ENCODE measurements around the gene PITHD1. TPM values are rescaled to one million over a fixed set of nuclear protein-coding genes. Genes with fewer than 3 reads are reported as not detected.
A peak's percentile ranks its signal among the peaks of the same experiment; 100 is the strongest.
"Not testable (repeated sequence)": the region's sequence is repeated elsewhere in the genome, so short reads cannot be mapped to it uniquely, and the experiment has no call there.

PITHD1 gene
- total RNA-seq, 2 experiments from 2014 or later = 110 to 111 TPM

DNA sequence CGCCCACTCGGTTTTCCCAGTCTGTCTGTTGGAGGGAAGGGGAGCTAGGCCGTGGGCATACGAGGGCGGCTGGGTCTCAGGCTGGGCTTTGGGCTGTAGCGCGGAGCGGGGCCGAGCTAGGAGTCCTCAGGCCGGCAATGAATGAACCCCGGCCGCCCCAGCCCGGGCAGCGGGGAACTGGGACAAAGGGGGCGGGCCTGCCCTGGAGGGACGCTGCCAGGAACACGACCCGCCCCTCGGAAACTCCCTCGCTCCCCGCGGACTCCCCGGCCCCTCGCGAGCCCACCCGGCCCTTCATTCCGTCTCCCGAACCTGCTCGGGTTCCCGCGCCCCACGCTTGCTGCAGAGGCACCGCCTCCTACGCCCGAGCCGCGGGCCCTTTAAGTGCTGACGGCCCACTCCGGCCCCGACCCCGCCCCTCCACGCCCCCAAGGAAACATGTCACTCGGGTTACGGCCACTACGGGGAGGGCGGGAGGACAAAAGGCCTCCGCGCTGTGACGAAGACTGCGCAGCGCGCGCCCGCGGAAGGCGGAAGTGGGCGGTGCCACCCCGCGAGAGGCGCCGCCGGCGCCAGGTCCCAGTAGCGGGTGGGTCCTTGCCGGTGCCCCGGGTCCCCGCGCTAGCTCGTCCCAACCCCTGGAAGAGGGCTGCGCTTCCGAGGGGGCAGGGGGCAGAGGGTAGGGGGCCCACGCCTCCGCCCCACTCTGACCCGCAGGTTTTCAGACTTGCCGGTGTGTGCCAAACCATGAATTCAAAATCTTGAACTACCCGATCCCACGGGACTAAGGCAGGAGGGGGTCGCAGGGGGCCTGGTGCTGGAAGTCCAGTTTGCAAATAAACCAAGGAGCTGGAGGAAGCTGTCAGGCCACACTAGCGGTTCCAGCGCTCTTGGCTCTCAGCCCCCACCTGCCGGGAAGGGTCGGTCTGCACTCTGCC lies 22.5 kb downstream of the PITHD1 start, which contains the start of gene GALE:
GALE (minus strand) TSS at position 355 of the 938 bp plus-strand sequence. CDS start 1,747 bp downstream, outside the sequence.
- Histone ChIP-seq H3K27me3 (ENCODE audit: control insufficient read depth in 1 of 2, insufficient read depth in 2 of 2, low read length in 2 of 2) (no peaks in the 10 kb centered on the region), H3K27ac (ENCODE audit: low read depth in 1 of 2, low read length in 2 of 2) (peak within 1 kb of the TSS; percentile 78 to 82), H3K36me3 (ENCODE audit: insufficient read depth, low read length) (peaks cover 17% of the 10 kb centered on the region), H3K9me3 (ENCODE audit: control insufficient read depth in 1 of 2, insufficient read depth in 1 of 2, low read length in 2 of 2) (no peaks in the 10 kb centered on the region), H3K4me3 (ENCODE audit: low read length) (peak within 1 kb of the TSS; percentile 81), H3K4me1 (ENCODE audit: insufficient read depth, low read length) (peaks cover 27% of the 10 kb centered on the region)
- Mint-ChIP-seq H3K27ac (peak within 1 kb of the TSS; percentile 92), H3K9me3 (no peaks in the 10 kb centered on the region), H3K4me3 (peak within 1 kb of the TSS; percentile 97), H3K4me1 (ENCODE audit: low read depth) (peaks cover 14% of the 10 kb centered on the region), H3K36me3 (ENCODE audit: low read depth) (peaks cover 23% of the 10 kb centered on the region), H3K27me3 (no peaks in the 10 kb centered on the region)
- TF ChIP-seq, protein P1, sequence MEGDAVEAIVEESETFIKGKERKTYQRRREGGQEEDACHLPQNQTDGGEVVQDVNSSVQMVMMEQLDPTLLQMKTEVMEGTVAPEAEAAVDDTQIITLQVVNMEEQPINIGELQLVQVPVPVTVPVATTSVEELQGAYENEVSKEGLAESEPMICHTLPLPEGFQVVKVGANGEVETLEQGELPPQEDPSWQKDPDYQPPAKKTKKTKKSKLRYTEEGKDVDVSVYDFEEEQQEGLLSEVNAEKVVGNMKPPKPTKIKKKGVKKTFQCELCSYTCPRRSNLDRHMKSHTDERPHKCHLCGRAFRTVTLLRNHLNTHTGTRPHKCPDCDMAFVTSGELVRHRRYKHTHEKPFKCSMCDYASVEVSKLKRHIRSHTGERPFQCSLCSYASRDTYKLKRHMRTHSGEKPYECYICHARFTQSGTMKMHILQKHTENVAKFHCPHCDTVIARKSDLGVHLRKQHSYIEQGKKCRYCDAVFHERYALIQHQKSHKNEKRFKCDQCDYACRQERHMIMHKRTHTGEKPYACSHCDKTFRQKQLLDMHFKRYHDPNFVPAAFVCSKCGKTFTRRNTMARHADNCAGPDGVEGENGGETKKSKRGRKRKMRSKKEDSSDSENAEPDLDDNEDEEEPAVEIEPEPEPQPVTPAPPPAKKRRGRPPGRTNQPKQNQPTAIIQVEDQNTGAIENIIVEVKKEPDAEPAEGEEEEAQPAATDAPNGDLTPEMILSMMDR (IDR thresholded peaks at IDR 0.05) = no peak
- DNase-seq (peak; percentile 94 to 99 (median 97)), ATAC-seq (ENCODE audit: poor library complexity) (peak; percentile 90)
- ChIA-PET CTCF (interaction anchor here (1.4 to 4.3 kb wide), 3 partner anchors 9 to 29 kb away, joined by 3 to 13 read pairs (median 12); no protein-coding TSS in a partner anchor), POLR2A (interaction anchor here (0.6 to 4.9 kb wide), 16 partner anchors 9 to 456 kb away, joined by 3 to 40 read pairs (median 4); partner anchors contain the start of genes ELOA, FUCA1, HMGCL and HNRNPR)
- intact Hi-C loops (cut with DNase I, micrococcal nuclease) = loop anchor here (1.0 to 10.0 kb wide), 6 partner anchors 9 to 436 kb away; partner anchors contain the start of genes ELOA (in 1 of the 2), LYPLA2 (in 1 of the 2), PITHD1 (in 1 of the 2) and PNRC2 (in 1 of the 2)

DNA sequence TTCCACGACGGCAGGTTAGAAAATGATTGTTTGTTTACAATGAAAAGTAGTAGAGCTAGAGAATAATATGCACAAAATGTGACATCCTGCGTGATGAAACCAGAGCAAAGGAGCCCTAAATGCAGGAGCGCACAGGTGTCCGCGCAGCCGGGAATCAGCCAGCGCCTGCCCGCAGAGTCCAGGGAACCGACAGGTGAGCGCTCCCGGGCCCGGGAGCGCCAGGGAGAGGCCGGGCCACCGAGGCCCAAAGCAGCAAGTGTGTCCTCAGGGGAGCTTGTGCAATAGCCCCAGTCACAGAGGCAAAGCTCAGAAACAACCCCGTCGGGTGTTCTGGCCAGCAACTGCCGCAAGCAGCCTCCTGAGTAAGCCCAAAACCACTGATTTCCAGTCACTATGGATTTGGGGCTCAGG lies 23.1 kb downstream of the PITHD1 start:
- Mint-ChIP-seq H3K27me3 (no peaks in the 10 kb centered on the region), H3K36me3 (ENCODE audit: low read depth) (peaks cover 23% of the 10 kb centered on the region), H3K4me1 (ENCODE audit: low read depth) (peaks cover 14% of the 10 kb centered on the region), H3K9me3 (no peaks in the 10 kb centered on the region), H3K4me3 (peak overlapping the region; percentile 97), H3K27ac (peak overlapping the region; percentile 92)
- Histone ChIP-seq H3K4me1 (ENCODE audit: insufficient read depth, low read length) (peaks cover 27% of the 10 kb centered on the region), H3K27me3 (ENCODE audit: control insufficient read depth in 1 of 2, insufficient read depth in 2 of 2, low read length in 2 of 2) (no peaks in the 10 kb centered on the region), H3K36me3 (ENCODE audit: insufficient read depth, low read length) (peaks cover 14% of the 10 kb centered on the region), H3K4me3 (ENCODE audit: low read length) (peak overlapping the region; percentile 81), H3K9me3 (ENCODE audit: control insufficient read depth in 1 of 2, insufficient read depth in 1 of 2, low read length in 2 of 2) (no peaks in the 10 kb centered on the region), H3K27ac (ENCODE audit: low read depth in 1 of 2, low read length in 2 of 2) (peak overlapping the region; percentile 78 to 82)
- ATAC-seq (ENCODE audit: poor library complexity) = no peak
- peak in 1 of 14 experiments; percentile 38 for DNase-seq
- intact Hi-C loops (cut with DNase I, micrococcal nuclease) = loop anchor here in 1 of 2 experiments (2.0 to 10.0 kb wide), 4 partner anchors 36 to 437 kb away; partner anchors contain the start of genes ELOA, PNRC2 and ZNF436
- POLR2A ChIA-PET = interaction anchor here (0.6 to 4.9 kb wide), 14 partner anchors 8 to 457 kb away, joined by 3 to 40 read pairs (median 4); partner anchors contain the start of genes ELOA, FUCA1, HMGCL and HNRNPR
- TF ChIP-seq, protein P1 (IDR thresholded peaks at IDR 0.05) = no peak
- CTCF ChIA-PET = interaction anchor here (1.4 to 4.3 kb wide), 3 partner anchors 9 to 30 kb away, joined by 3 to 13 read pairs (median 12); no protein-coding TSS in a partner anchor

DNA sequence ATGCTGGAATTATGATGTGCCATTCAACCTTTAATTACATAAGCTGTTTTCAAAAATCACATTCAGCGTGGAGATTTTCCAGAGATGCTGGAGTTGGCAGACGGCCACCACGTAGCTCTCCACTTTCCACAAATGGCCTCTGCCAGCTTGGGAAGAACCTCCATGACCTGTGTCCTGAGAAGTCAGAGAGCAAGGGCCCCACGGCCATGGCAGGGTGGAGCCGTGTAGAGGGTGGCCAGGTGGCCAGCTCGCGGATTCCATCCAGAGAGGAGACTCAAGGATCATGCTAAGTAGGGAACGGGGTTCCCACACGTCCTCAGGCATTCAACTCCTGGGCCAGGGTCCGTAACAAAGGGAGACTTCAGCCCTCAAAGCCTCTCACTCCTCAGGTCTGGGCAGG lies 23.7 kb downstream of the PITHD1 start:
- H3K4me3 ChIP-seq (ENCODE audit: low read length) = no peak overlapping the region
- Mint-ChIP-seq H3K27ac (peak overlapping the region; percentile 92), H3K36me3 (ENCODE audit: low read depth) (peaks cover 18% of the 10 kb centered on the region), H3K9me3 (no peaks in the 10 kb centered on the region), H3K27me3 (no peaks in the 10 kb centered on the region), H3K4me1 (ENCODE audit: low read depth) (peaks cover 14% of the 10 kb centered on the region), H3K4me3 (peak overlapping the region; percentile 97)
- H3K27me3 ChIP-seq (ENCODE audit: control insufficient read depth in 1 of 2, insufficient read depth in 2 of 2, low read length in 2 of 2) = no peaks in the 10 kb centered on the region
- CTCF ChIA-PET = interaction anchor here (1.4 to 4.3 kb wide), 3 partner anchors 8 to 30 kb away, joined by 3 to 13 read pairs (median 12); no protein-coding TSS in a partner anchor
- peak overlapping the region in 1 of 2 donors; percentile 78 for H3K27ac ChIP-seq (ENCODE audit: low read depth in 1 of 2, low read length in 2 of 2)
- intact Hi-C loops (cut with DNase I, micrococcal nuclease) = loop anchor here in 1 of 2 experiments (2.0 to 10.0 kb wide), 5 partner anchors 23 to 437 kb away; partner anchors contain the start of genes ELOA, HMGCL, PNRC2 and ZNF436
- TF ChIP-seq, protein P1 (IDR thresholded peaks at IDR 0.05) = no peak
- ATAC-seq (ENCODE audit: poor library complexity) (no peak), DNase-seq (no peak)
- peaks cover 10% of the 10 kb centered on the region for H3K36me3 ChIP-seq (ENCODE audit: insufficient read depth, low read length)
- H3K4me1 ChIP-seq (ENCODE audit: insufficient read depth, low read length) = peaks cover 27% of the 10 kb centered on the region
- no peaks in the 10 kb centered on the region for H3K9me3 ChIP-seq (ENCODE audit: control insufficient read depth in 1 of 2, insufficient read depth in 1 of 2, low read length in 2 of 2)
- POLR2A ChIA-PET = interaction anchor here (0.9 to 4.9 kb wide), 8 partner anchors 8 to 66 kb away, joined by 3 to 40 read pairs (median 5); partner anchors contain the start of genes ELOA, FUCA1, HMGCL and LYPLA2

DNA sequence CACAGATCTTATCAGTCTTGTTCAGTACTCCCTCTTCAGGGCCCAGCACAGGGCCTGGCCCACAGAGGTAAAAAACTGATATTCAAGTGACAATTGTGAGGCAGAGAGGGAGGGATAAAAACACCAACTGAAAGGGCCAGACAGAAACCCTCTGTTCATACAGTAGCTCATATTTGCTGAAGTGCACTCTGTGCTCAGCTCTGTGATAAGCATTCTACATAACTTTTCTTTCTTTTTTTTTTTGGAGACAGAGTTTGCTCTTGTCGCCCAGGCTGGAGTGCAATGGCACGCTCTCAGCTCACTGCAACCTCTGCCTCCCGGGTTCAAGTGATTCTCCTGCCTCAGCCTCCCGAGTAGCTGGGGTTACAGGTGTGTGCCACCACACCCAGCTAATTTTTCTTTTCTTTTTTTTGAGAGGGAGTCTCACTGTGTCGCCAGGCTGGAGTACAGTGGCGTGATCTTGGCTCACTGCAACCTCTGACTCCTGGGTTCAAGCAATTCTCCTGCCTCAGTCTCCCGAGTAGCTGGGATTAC lies 24.7 kb downstream of the PITHD1 start:
- Mint-ChIP-seq H3K36me3 (ENCODE audit: low read depth) (peaks cover 20% of the 10 kb centered on the region), H3K4me1 (ENCODE audit: low read depth) (peaks cover 14% of the 10 kb centered on the region), H3K27ac (peak overlapping the region; percentile 92), H3K4me3 (peak overlapping the region; percentile 56)
- intact Hi-C loops (cut with DNase I, micrococcal nuclease) = loop anchor here in 1 of 2 experiments (2.0 to 10.0 kb wide), 4 partner anchors 22 to 438 kb away; partner anchors contain the start of genes HMGCL, PNRC2 and ZNF436
- not testable (repeated sequence) for DNase-seq; H3K27me3 ChIP-seq (ENCODE audit: control insufficient read depth in 1 of 2, insufficient read depth in 2 of 2, low read length in 2 of 2); H3K4me3 ChIP-seq (ENCODE audit: low read length); H3K9me3 ChIP-seq (ENCODE audit: control insufficient read depth in 1 of 2, insufficient read depth in 1 of 2, low read length in 2 of 2); H3K36me3 ChIP-seq (ENCODE audit: insufficient read depth, low read length); H3K27me3 Mint-ChIP-seq; H3K9me3 Mint-ChIP-seq; ATAC-seq (ENCODE audit: poor library complexity); H3K27ac ChIP-seq (ENCODE audit: low read depth in 1 of 2, low read length in 2 of 2)
- H3K4me1 ChIP-seq (ENCODE audit: insufficient read depth, low read length) = peaks cover 27% of the 10 kb centered on the region
- POLR2A ChIA-PET = interaction anchor here (3.5 to 4.9 kb wide), 2 partner anchors 12 to 22 kb away, joined by 32 to 40 read pairs; partner anchors contain the start of genes HMGCL and LYPLA2
- CTCF ChIA-PET = interaction anchor here (4.3 kb wide), 1 partner anchor 31 kb away, joined by 13 read pairs; no protein-coding TSS in a partner anchor

Data from CD4-positive, alpha-beta T cell (primary cell).